ENCODE results near the gene ZFYVE21.

Gene ZFYVE21

GRCh38 chr14:103692871-103693270 lies 22.7 kb upstream of the ZFYVE21 start:
- DNase-seq: no peak

- no peak for DNase-seq
These were observed 22.1 kb upstream of the ZFYVE21 start for GRCh38 chr14:103693515-103693914.

GRCh38 chr14:103694572-103695026 lies 21.0 kb upstream of the ZFYVE21 start:
- DNase-seq: no peak

GRCh38 chr14:103695296-103696069 lies 20.1 kb upstream of the ZFYVE21 start:
- no peak for DNase-seq

- DNase-seq: no peak
These were observed 19.6 kb upstream of the ZFYVE21 start for GRCh38 chr14:103696070-103696402.

- DNase-seq: no peak
These were observed 19.0 kb upstream of the ZFYVE21 start for GRCh38 chr14:103696466-103697071.

GRCh38 chr14:103697206-103697602 lies 18.4 kb upstream of the ZFYVE21 start:
- no peak for DNase-seq

GRCh38 chr14:103697603-103698379 lies 17.8 kb upstream of the ZFYVE21 start:
- no peak for DNase-seq

- no peak for DNase-seq
These were observed 17.0 kb upstream of the ZFYVE21 start for GRCh38 chr14:103698380-103699260.

GRCh38 chr14:103699261-103699661 lies 16.3 kb upstream of the ZFYVE21 start:
- DNase-seq: no peak

GRCh38 chr14:103699901-103700752 lies 15.5 kb upstream of the ZFYVE21 start:
- DNase-seq: no peak

GRCh38 chr14:103700753-103701490 lies 14.7 kb upstream of the ZFYVE21 start:
- no peak for DNase-seq

GRCh38 chr14:103702095-103702494 lies 13.5 kb upstream of the ZFYVE21 start:
- no peak for DNase-seq

- DNase-seq: no peak
These were observed 12.8 kb upstream of the ZFYVE21 start for GRCh38 chr14:103702497-103703432.

- DNase-seq: no peak
These were observed 11.9 kb upstream of the ZFYVE21 start for GRCh38 chr14:103703433-103704385.

GRCh38 chr14:103704708-103705107 lies 10.9 kb upstream of the ZFYVE21 start:
- no peak for DNase-seq

GRCh38 chr14:103705118-103705503 lies 10.5 kb upstream of the ZFYVE21 start:
- DNase-seq: no peak

GRCh38 chr14:103705504-103706284 lies 9.9 kb upstream of the ZFYVE21 start:
- DNase-seq: no peak

Measured in 8988T (cell line).